Middle frontal gyrus (tissue), 1 donor: Measurements from ENCODE around the gene ARID3A.
"Not testable (repeated sequence)": the region's sequence is repeated elsewhere in the genome, so short reads cannot be mapped to it uniquely, and the experiment has no call there.

Source experiments
- DNase-seq: peaks from one replicate; pipeline ENCODE4 v3.0.0-alpha.2; 2015; ENCODE audit warnings: low spot score; ENCODE audit errors: extremely low spot score

The ARID3A gene

GRCh38 chr19:925526-926322, at the start of gene ARID3A:
TSS of gene ARID3A (plus strand) at chr19:926035. CDS start at chr19:929529, 3,494 bp downstream.
- DNase-seq = peak; percentile 71

GRCh38 chr19:876089-876488, 49.7 kb upstream of the ARID3A start:
- no peak for DNase-seq

GRCh38 chr19:876780-877314, 49.0 kb upstream of the ARID3A start:
- no peak for DNase-seq

GRCh38 chr19:877992-878660, 47.7 kb upstream of the ARID3A start:
- DNase-seq = not testable (repeated sequence)

GRCh38 chr19:878751-879561, 46.9 kb upstream of the ARID3A start:
- not testable (repeated sequence) for DNase-seq

GRCh38 chr19:879711-880438, 46.0 kb upstream of the ARID3A start:
- no peak for DNase-seq

GRCh38 chr19:881385-882071, 44.3 kb upstream of the ARID3A start:
- no peak for DNase-seq

- DNase-seq = no peak
Measured at GRCh38 chr19:882871-883497, 42.9 kb upstream of the ARID3A start.

GRCh38 chr19:883661-884211, 42.1 kb upstream of the ARID3A start:
- no peak for DNase-seq

GRCh38 chr19:884420-885211, 41.2 kb upstream of the ARID3A start:
- no peak for DNase-seq

GRCh38 chr19:885536-886224, 40.2 kb upstream of the ARID3A start:
- no peak for DNase-seq

GRCh38 chr19:887072-887471, 38.8 kb upstream of the ARID3A start:
- DNase-seq = no peak

GRCh38 chr19:887599-887998, 38.2 kb upstream of the ARID3A start:
- DNase-seq = no peak

GRCh38 chr19:888581-889385, 37.1 kb upstream of the ARID3A start:
- DNase-seq = no peak

- DNase-seq = no peak
Measured at GRCh38 chr19:889662-890295, 36.1 kb upstream of the ARID3A start.

- no peak for DNase-seq
Measured at GRCh38 chr19:890831-891230, 35.0 kb upstream of the ARID3A start.
